ENCODE measurements around the gene SNF8. TPM values are rescaled to one million over a fixed set of nuclear protein-coding genes. Genes with fewer than 3 reads are reported as not detected.

SNF8 gene
- total RNA-seq (100 to 1,000 TPM in 6 of 10 donors, 10 to 100 TPM in 4; 90.0 to 111 (median 104) TPM), polyA plus RNA-seq (100 to 1,000 TPM; 176 to 196 TPM)
- long read RNA-seq, donor 1, transcript SNF8-202 (8 exons, 2,319 nt), result major isoform, 101 of 106 reads
- long read RNA-seq, donor 1, partial matches to known transcripts, result 0 of 106 reads
- long read RNA-seq, donor 1, other reads (novel, unspliced or antisense), result 4 of 106 reads
- long read RNA-seq, donor 2, transcript SNF8-202 (8 exons, 2,319 nt), result major isoform, 92 of 100 reads
- long read RNA-seq, donor 2, partial matches to known transcripts, result 1 of 100 reads
- long read RNA-seq, donor 2, other reads (novel, unspliced or antisense), result 2 of 100 reads
- long read RNA-seq, donor 3, partial matches to known transcripts, result 0 of 5 reads
- long read RNA-seq, donor 3, other reads (novel, unspliced or antisense), result 1 of 5 reads

- peak within 1 kb of the TSS; percentile 79 to 97 (median 87) for H3K27ac ChIP-seq
- intact Hi-C loops (cut with DNase I), result loop anchor here in 4 of 10 donors (2.0 to 5.0 kb wide), 3 partner anchors 36 to 52 kb away; partner anchors contain the start of genes UBE2Z (in 4 of the 4) and ATP5MC1 (in 1 of the 4)
- peak within 1 kb of the TSS; percentile 56 to 96 (median 80) for H3K4me3 ChIP-seq
- TF ChIP-seq, protein P1, sequence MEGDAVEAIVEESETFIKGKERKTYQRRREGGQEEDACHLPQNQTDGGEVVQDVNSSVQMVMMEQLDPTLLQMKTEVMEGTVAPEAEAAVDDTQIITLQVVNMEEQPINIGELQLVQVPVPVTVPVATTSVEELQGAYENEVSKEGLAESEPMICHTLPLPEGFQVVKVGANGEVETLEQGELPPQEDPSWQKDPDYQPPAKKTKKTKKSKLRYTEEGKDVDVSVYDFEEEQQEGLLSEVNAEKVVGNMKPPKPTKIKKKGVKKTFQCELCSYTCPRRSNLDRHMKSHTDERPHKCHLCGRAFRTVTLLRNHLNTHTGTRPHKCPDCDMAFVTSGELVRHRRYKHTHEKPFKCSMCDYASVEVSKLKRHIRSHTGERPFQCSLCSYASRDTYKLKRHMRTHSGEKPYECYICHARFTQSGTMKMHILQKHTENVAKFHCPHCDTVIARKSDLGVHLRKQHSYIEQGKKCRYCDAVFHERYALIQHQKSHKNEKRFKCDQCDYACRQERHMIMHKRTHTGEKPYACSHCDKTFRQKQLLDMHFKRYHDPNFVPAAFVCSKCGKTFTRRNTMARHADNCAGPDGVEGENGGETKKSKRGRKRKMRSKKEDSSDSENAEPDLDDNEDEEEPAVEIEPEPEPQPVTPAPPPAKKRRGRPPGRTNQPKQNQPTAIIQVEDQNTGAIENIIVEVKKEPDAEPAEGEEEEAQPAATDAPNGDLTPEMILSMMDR (IDR thresholded peaks at IDR 0.05), result no peak
- peaks cover 0 to 29% (median 8%) of the 10 kb centered on the region in 9 donors for H3K36me3 ChIP-seq
- peaks cover 0 to 5% (median 0%) of the 10 kb centered on the region in 7 donors for H3K27me3 ChIP-seq
- DNase-seq, result peak; percentile 92
- H3K9me3 ChIP-seq, result no peaks in the 10 kb centered on the region
- H3K4me1 ChIP-seq, result peaks cover 4 to 26% (median 21%) of the 10 kb centered on the region in 9 donors
- WGBS, 2 donors, result 2 to 3% methylated on average over 53 to 55 of the region's 55 CpGs
- peak; percentile 95 to 99 (median 97) for ATAC-seq
These were observed at the start of gene SNF8 for GRCh38 chr17:48944515-48945260. SNF8 (minus strand) TSS chr17:48944842; CDS start chr17:48944734, 108 bp downstream.

GRCh38 chr17:48993951-48994350 lies 49.3 kb upstream of the SNF8 start:
- TF ChIP-seq, protein P1 (IDR thresholded peaks at IDR 0.05), result no peak
- Histone ChIP-seq H3K9me3 (no peaks in the 10 kb centered on the region), H3K4me1 (peaks cover 4 to 36% (median 24%) of the 10 kb centered on the region in 9 donors), H3K36me3 (no peaks in the 10 kb centered on the region), H3K27me3 (peaks cover 50 to 100% (median 100%) of the 10 kb centered on the region in 7 donors), H3K27ac (no peak overlapping the region), H3K4me3 (no peak overlapping the region)
- no peak for ATAC-seq
- DNase-seq, result no peak
- intact Hi-C loops (cut with DNase I), result no loop called here

DNA sequence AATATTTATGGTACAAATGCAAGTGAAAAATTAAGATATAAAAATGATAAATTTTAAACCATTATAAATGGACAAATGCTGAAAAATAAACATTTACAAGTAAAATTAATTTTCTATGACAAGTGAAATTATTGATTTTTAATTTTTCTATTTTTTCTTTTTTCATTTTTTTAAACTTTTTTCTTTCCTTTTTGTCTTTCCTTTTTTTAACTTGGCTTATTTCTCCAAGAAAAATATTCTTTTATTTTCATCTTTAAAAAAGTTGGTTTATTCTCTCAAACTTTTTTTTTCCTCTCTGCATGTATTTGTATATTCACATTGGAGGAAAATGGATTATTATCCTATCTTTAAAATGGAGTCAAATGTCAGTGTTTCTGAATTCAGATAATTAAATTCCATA lies 48.7 kb upstream of the SNF8 start:
- TF ChIP-seq, protein P1 (IDR thresholded peaks at IDR 0.05), result no peak
- peaks cover 4 to 32% (median 24%) of the 10 kb centered on the region in 9 donors for H3K4me1 ChIP-seq
- no peaks in the 10 kb centered on the region for H3K9me3 ChIP-seq
- no peak overlapping the region for H3K27ac ChIP-seq
- DNase-seq (no peak), ATAC-seq (no peak)
- H3K36me3 ChIP-seq, result no peaks in the 10 kb centered on the region
- intact Hi-C loops (cut with DNase I), result no loop called here
- H3K27me3 ChIP-seq, result peaks cover 46 to 100% (median 100%) of the 10 kb centered on the region in 7 donors
- H3K4me3 ChIP-seq, result no peak overlapping the region

- Histone ChIP-seq H3K36me3 (no peaks in the 10 kb centered on the region), H3K27ac (no peak overlapping the region), H3K4me3 (no peak overlapping the region), H3K9me3 (no peaks in the 10 kb centered on the region), H3K27me3 (peaks cover 37 to 100% (median 99%) of the 10 kb centered on the region in 7 donors), H3K4me1 (peaks cover 2 to 23% (median 18%) of the 10 kb centered on the region in 9 donors)
- intact Hi-C loops (cut with DNase I), result no loop called here
- no peak for ATAC-seq
- TF ChIP-seq, protein P1 (IDR thresholded peaks at IDR 0.05), result no peak
- DNase-seq, result no peak
- WGBS, 2 donors, result 75 to 79% methylated on average over 2 of the region's 2 CpGs
These were observed 47.8 kb upstream of the SNF8 start for GRCh38 chr17:48992444-48992843.
